Measurements from ENCODE around the gene SPACA9. TPM values are rescaled to one million over a fixed set of nuclear protein-coding genes. Genes with fewer than 3 reads are reported as not detected.
A peak's percentile ranks its signal among the peaks of the same experiment; 100 is the strongest.

Gene SPACA9
- total RNA-seq, 1 donor from 2014 or later, result 1.2 TPM

GRCh38 chr9:132866898-132867297, 11.8 kb upstream of the SPACA9 start:
- no peak overlapping the region for H3K4me3 Mint-ChIP-seq
- no peaks in the 10 kb centered on the region for H3K9me3 Mint-ChIP-seq
- no peak for TF ChIP-seq CTCF (IDR thresholded peaks at IDR 0.05)
- ChIA-PET POLR2A (no interaction called here), CTCF (interaction anchor here (0.8 kb wide), 1 partner anchor 35 kb away, joined by 3 read pairs; no protein-coding TSS in a partner anchor)
- no peaks in the 10 kb centered on the region for H3K27me3 Mint-ChIP-seq
- ATAC-seq (ENCODE audit: low read depth) (no peak), DNase-seq (no peak)
- no peak overlapping the region for H3K27ac Mint-ChIP-seq
- no peaks in the 10 kb centered on the region for H3K4me1 Mint-ChIP-seq
- intact Hi-C loops (cut with micrococcal nuclease), result no loop called here
- H3K36me3 Mint-ChIP-seq (ENCODE audit: low read depth), result no peaks in the 10 kb centered on the region

GRCh38 chr9:132869266-132869665, 9.4 kb upstream of the SPACA9 start:
- Mint-ChIP-seq H3K4me1 (peaks cover 2% of the 10 kb centered on the region), H3K27ac (no peak overlapping the region), H3K9me3 (no peaks in the 10 kb centered on the region), H3K4me3 (no peak overlapping the region), H3K27me3 (no peaks in the 10 kb centered on the region), H3K36me3 (ENCODE audit: low read depth) (no peaks in the 10 kb centered on the region)
- CTCF ChIA-PET, result no interaction called here
- intact Hi-C loops (cut with micrococcal nuclease), result no loop called here
- no peak for ATAC-seq (ENCODE audit: low read depth)
- POLR2A ChIA-PET, result no interaction called here
- no peak for TF ChIP-seq CTCF (IDR thresholded peaks at IDR 0.05)
- DNase-seq, result no peak

- TF ChIP-seq CTCF (IDR thresholded peaks at IDR 0.05), result no peak
- Mint-ChIP-seq H3K4me3 (peak overlapping the region; percentile 32), H3K4me1 (peaks cover 2% of the 10 kb centered on the region), H3K27me3 (no peaks in the 10 kb centered on the region), H3K27ac (no peak overlapping the region), H3K36me3 (ENCODE audit: low read depth) (no peaks in the 10 kb centered on the region), H3K9me3 (no peaks in the 10 kb centered on the region)
- intact Hi-C loops (cut with micrococcal nuclease), result no loop called here
- ChIA-PET POLR2A (no interaction called here), CTCF (no interaction called here)
- ATAC-seq (ENCODE audit: low read depth), result no peak
- no peak for DNase-seq
Measured at GRCh38 chr9:132873403-132873802, 5.3 kb upstream of the SPACA9 start.

GRCh38 chr9:132875159-132875558, 3.5 kb upstream of the SPACA9 start:
- peaks cover 16% of the 10 kb centered on the region for H3K4me1 Mint-ChIP-seq
- ChIA-PET CTCF (no interaction called here), POLR2A (no interaction called here)
- intact Hi-C loops (cut with micrococcal nuclease), result loop anchor here (5.0 kb wide), 1 partner anchor 633 kb away; no protein-coding TSS in a partner anchor
- H3K36me3 Mint-ChIP-seq (ENCODE audit: low read depth), result no peaks in the 10 kb centered on the region
- H3K9me3 Mint-ChIP-seq, result no peaks in the 10 kb centered on the region
- no peak overlapping the region for H3K4me3 Mint-ChIP-seq
- H3K27ac Mint-ChIP-seq, result no peak overlapping the region
- no peak for TF ChIP-seq CTCF (IDR thresholded peaks at IDR 0.05)
- no peaks in the 10 kb centered on the region for H3K27me3 Mint-ChIP-seq
- ATAC-seq (ENCODE audit: low read depth) (no peak), DNase-seq (no peak)

DNA sequence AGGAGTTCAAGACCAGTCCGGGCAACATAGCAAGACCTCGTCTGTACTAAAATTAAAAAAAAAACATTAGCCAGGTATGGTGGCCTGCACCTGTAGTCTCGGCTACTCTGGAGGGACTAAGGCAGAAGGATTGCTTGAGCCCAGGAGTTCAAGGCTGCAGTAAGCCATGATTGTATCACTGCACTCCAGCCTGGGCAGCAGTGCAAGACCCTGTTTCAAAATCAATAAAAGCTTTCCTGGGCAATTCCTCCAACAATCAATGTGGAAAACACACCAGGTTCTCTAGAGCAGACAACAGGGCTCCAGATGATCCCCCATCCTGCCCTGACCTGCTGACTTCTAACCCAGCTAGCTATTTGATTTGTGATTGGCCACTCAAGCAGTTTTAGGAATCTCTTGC, 1.8 kb upstream of the SPACA9 start:
- ChIA-PET POLR2A (interaction anchor here (2.8 to 3.2 kb wide), 2 partner anchors 11 to 207 kb away, joined by 18 read pairs; partner anchors contain the start of genes DDX31 and GTF3C4), CTCF (interaction anchor here (1.4 kb wide), 1 partner anchor 28 kb away, joined by 3 read pairs; no protein-coding TSS in a partner anchor)
- H3K27ac Mint-ChIP-seq, result no peak overlapping the region
- no peak for TF ChIP-seq CTCF (IDR thresholded peaks at IDR 0.05)
- peaks cover 17% of the 10 kb centered on the region for H3K4me1 Mint-ChIP-seq
- H3K4me3 Mint-ChIP-seq, result peak overlapping the region; percentile 75
- intact Hi-C loops (cut with micrococcal nuclease), result loop anchor here (5.0 kb wide), 1 partner anchor 635 kb away; no protein-coding TSS in a partner anchor
- ATAC-seq (ENCODE audit: low read depth) (no peak), DNase-seq (no peak)
- H3K27me3 Mint-ChIP-seq, result no peaks in the 10 kb centered on the region
- H3K9me3 Mint-ChIP-seq, result no peaks in the 10 kb centered on the region
- no peaks in the 10 kb centered on the region for H3K36me3 Mint-ChIP-seq (ENCODE audit: low read depth)

All from activated B cell treated with CpG ODN at 0.5 μM for 24 hours (primary cell).